Uterus (tissue), 2 donors: ENCODE results near the gene OR3A2.

Experiments used
- POLR2A ChIP-seq, 2 donors: fragments of 450-650 bp; IDR thresholded peaks; one replicate each; pipeline ENCODE4 v1.6.1; 2016; ENCODE audit warnings: antibody characterized with exemption in 2 of 2, mild to moderate bottlenecking in 1 of 2, moderate library complexity in 1 of 2
- TF ChIP-seq, protein P1 (sequence below), 4 experiments: fragments of 200-600 bp in 2 of 4; fragments of 450-650 bp in 2 of 4; sonication (generic) in 2 of 4; IDR thresholded peaks; one replicate each; pipeline ENCODE4 v1.5.1; 2016 to 2019; ENCODE audit warnings: antibody characterized with exemption in 4 of 4, mild to moderate bottlenecking in 2 of 4, moderate library complexity in 1 of 4

DNA sequence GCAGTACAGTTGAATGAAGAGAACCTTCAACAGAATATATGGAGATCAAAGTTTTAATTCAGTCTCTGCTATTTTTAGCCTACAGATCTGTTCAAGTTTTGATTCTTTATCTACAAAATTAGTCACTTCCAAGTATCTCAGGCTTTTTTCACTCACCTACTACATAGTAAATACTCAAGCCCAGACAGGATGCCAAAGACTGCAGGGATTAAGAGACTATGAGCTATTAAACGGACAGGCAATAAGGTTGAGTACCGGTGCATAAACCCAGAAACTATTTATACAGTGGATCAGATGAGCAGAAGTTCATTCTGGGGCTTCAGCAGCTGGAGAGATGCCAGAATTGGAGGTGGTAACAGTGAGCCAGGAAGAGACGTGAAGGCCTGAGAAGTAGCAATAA is 69.3 kb downstream of the OR3A2 start:
- TF ChIP-seq, protein P1, sequence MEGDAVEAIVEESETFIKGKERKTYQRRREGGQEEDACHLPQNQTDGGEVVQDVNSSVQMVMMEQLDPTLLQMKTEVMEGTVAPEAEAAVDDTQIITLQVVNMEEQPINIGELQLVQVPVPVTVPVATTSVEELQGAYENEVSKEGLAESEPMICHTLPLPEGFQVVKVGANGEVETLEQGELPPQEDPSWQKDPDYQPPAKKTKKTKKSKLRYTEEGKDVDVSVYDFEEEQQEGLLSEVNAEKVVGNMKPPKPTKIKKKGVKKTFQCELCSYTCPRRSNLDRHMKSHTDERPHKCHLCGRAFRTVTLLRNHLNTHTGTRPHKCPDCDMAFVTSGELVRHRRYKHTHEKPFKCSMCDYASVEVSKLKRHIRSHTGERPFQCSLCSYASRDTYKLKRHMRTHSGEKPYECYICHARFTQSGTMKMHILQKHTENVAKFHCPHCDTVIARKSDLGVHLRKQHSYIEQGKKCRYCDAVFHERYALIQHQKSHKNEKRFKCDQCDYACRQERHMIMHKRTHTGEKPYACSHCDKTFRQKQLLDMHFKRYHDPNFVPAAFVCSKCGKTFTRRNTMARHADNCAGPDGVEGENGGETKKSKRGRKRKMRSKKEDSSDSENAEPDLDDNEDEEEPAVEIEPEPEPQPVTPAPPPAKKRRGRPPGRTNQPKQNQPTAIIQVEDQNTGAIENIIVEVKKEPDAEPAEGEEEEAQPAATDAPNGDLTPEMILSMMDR (IDR thresholded peaks at IDR 0.05), result no peak
- no peak for TF ChIP-seq POLR2A (IDR thresholded peaks at IDR 0.05)
